K562 (cell line): Measurements from ENCODE around the gene MICAL2. TPM values are rescaled to one million over a fixed set of nuclear protein-coding genes. Genes with fewer than 3 reads are reported as not detected.

Experiments
- BCOR ChIP-seq: fragments of 450-650 bp; IDR thresholded peaks from 2 replicates; pipeline ENCODE4 v1.6.1; 2016
- BRD9 ChIP-seq: fragments of 450-650 bp; IDR thresholded peaks from 2 replicates; pipeline ENCODE4 v1.6.1; 2018; ENCODE audit warnings: low read depth; ENCODE audit not compliant: partially characterized antibody
- CREB1 ChIP-seq, 2 experiments: sonication (generic) in 1 of 2; formaldehyde crosslinking in 1 of 2; IDR thresholded peaks; 2 replicates each; pipeline versions ENCODE4 v1.6.1 to v1.8.0; 2012 to 2022; ENCODE audit warnings: inconsistent platforms in 1 of 2, mild to moderate bottlenecking in 1 of 2, missing genetic modification reagents in 1 of 2, moderate library complexity in 1 of 2
- ETV1 ChIP-seq: fragments of 450-650 bp; conservative IDR thresholded peaks from 2 replicates; pipeline ENCODE4 v1.6.1; 2016; ENCODE audit warnings: missing genetic modification characterization, control low read depth, low read depth, missing compliant biosample characterization
- FOXM1 ChIP-seq, 2 experiments: fragments of 450-650 bp in 1 of 2; sonication (generic) in 1 of 2; formaldehyde crosslinking in 1 of 2; IDR thresholded peaks; 2 replicates each; pipeline versions ENCODE4 v1.6.1 to v1.9.0; 2017 to 2022; ENCODE audit warnings: low read depth in 2 of 2, mild to moderate bottlenecking in 2 of 2, missing genetic modification reagents in 1 of 2, moderate library complexity in 1 of 2
- FUS ChIP-seq: fragments of 200-400 bp; formaldehyde crosslinking; optimal IDR thresholded peaks from 2 replicates; pipeline ENCODE3; 2017; ENCODE audit warnings: low read depth, low read length
- GABPB1 ChIP-seq: sonication (generic); formaldehyde crosslinking; IDR thresholded peaks from 2 replicates; pipeline ENCODE4 v1.8.0; 2022; ENCODE audit warnings: mild to moderate bottlenecking, missing genetic modification reagents
- HDAC1 ChIP-seq, 2 experiments: fragments of 450-650 bp; IDR thresholded peaks; 2 replicates each; pipeline ENCODE4 v1.6.1; 2016 to 2017; ENCODE audit warnings: inconsistent platforms in 1 of 2, mild to moderate bottlenecking in 1 of 2, moderate library complexity in 1 of 2
- HDAC6 ChIP-seq: IDR thresholded peaks from 2 replicates; pipeline ENCODE4 v1.6.1; 2012; ENCODE audit warnings: low read depth, mild to moderate bottlenecking, control low read depth, inconsistent platforms, low read length, moderate library complexity
- KAT2B ChIP-seq: IDR thresholded peaks from one replicate; pipeline ENCODE4 v1.6.1; 2012; ENCODE audit warnings: low read depth, mild to moderate bottlenecking, control low read depth, inconsistent platforms, low read length, moderate library complexity
- MTA1 ChIP-seq: fragments of 450-650 bp; IDR thresholded peaks from 2 replicates; pipeline ENCODE4 v1.6.1; 2017; ENCODE audit warnings: borderline replicate concordance
- NCOR1 ChIP-seq: fragments of 450-650 bp; IDR thresholded peaks from 2 replicates; pipeline ENCODE4 v1.6.1; 2016; ENCODE audit warnings: mild to moderate bottlenecking, moderate library complexity
- NFIC ChIP-seq: fragments of 450-650 bp; IDR thresholded peaks from 2 replicates; pipeline ENCODE4 v1.6.1; 2017; ENCODE audit warnings: mild to moderate bottlenecking, inconsistent platforms
- POLR2B ChIP-seq: fragments of 450-650 bp; IDR thresholded peaks from 2 replicates; pipeline ENCODE4 v1.6.1; 2018; ENCODE audit warnings: low read depth; ENCODE audit not compliant: partially characterized antibody
- SRSF1 ChIP-seq: fragments of 200-400 bp; formaldehyde crosslinking; IDR thresholded peaks from 2 replicates; pipeline ENCODE4 v1.6.1; 2017; ENCODE audit warnings: mild to moderate bottlenecking, low read depth, low read length, moderate library complexity
- TARDBP ChIP-seq: fragments of 450-650 bp; IDR thresholded peaks from 2 replicates; pipeline ENCODE4 v1.6.1; 2016
- U2AF1 ChIP-seq: fragments of 200-400 bp; formaldehyde crosslinking; optimal IDR thresholded peaks from 2 replicates; pipeline ENCODE3; 2017; ENCODE audit warnings: mild to moderate bottlenecking, low read depth, low read length, moderate library complexity
- polyA plus RNA-seq, 8 experiments: library from polyadenylated mRNA; depleted of rRNA in 4 of 8; stranded (reverse) in 5 of 8; unstranded in 3 of 8; fragments of >200 nt; fragmentation: Nextera tagmentation in 2 of 8; fragmentation: Illumina TruSeq in 1 of 8; extraction: Ambion mirVana in 2 of 8; extraction: Trizol in 1 of 8; gene quantifications; 2 replicates each; pipeline versions ENCODE4 v1.2.1 to v1.2.3, GENCODE V29; 2011 to 2014; ENCODE audit warnings: inconsistent platforms in 1 of 8, missing spikeins in 1 of 8
- total RNA-seq, 7 experiments: library from RNA; depleted of rRNA in 6 of 7; stranded (reverse); fragments of >200 nt in 6 of 7; fragmentation: Illumina TruSeq in 2 of 7; extraction: Trizol in 2 of 7; gene quantifications; 2 replicates each; pipeline versions ENCODE4 v1.2.1 to v1.2.3, GENCODE V29; 2011 to 2021; ENCODE audit warnings: low replicate concordance in 1 of 7
- TF ChIP-seq, protein P1 (sequence below): fragments of 450-650 bp; IDR thresholded peaks from 2 replicates; pipeline ENCODE4 v1.6.1; 2016; ENCODE audit warnings: low read depth, mild to moderate bottlenecking, moderate library complexity
- TF ChIP-seq, protein P2 (sequence below), 2 experiments: fragments of 450-650 bp in 1 of 2; sonication (generic) in 1 of 2; formaldehyde crosslinking; conservative IDR thresholded peaks; 2 replicates each; pipeline versions ENCODE4 v1.4.0 to v1.8.1; 2020 to 2022; ENCODE audit warnings: mild to moderate bottlenecking in 1 of 2, missing genetic modification reagents in 1 of 2
- TF ChIP-seq, protein P3 (sequence below): sonication (generic); formaldehyde crosslinking; IDR thresholded peaks from 2 replicates; pipeline ENCODE4 v1.8.0; 2022; ENCODE audit warnings: missing genetic modification reagents, mild to moderate bottlenecking, moderate library complexity, borderline replicate concordance
- TF ChIP-seq, protein P4 (sequence below): fragments of 250-450 bp; sonication (Bioruptor Pico); IDR thresholded peaks from 2 replicates; pipeline ENCODE4 v1.8.0; 2022; ENCODE audit warnings: inconsistent platforms, mild to moderate bottlenecking, moderate library complexity, borderline replicate concordance

Gene MICAL2
- total and polyA plus RNA-seq, 9 of the 15 experiments (the other 6 are each of a cell fraction or from before 2014, with no cell fraction given), result 4.7 to 64.2 (median 33.6) TPM

DNA sequence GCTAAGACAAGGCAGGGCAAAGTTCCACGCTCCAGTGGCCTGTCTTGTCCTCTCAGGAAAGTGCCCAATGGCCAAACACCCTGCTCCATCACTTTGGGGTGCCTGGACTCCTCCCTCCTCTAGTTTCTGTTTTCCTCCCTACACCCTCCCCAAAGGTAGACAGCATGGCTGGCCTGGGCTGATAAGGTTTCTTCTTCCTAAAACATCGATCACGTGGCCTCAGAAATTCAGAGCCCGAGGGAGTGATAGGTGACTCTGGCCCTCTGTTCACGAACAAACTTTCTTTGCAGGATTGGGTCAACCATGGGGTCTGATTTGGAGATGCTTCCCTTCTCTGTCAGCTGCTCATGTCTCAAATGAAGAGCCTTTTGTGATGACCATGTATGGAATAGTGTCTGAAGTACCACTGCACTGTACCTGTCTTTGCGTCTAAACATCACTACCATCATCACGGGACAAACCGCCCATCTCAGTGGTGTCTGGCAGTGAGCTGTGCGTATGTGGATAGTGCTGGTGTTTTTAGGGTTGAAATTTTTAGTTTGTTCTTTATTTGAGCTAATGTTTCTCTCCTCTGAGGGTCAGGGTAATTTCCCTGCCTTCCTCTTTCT, 6.1 kb downstream of the MICAL2 start (continued):
- TF ChIP-seq, protein P1, sequence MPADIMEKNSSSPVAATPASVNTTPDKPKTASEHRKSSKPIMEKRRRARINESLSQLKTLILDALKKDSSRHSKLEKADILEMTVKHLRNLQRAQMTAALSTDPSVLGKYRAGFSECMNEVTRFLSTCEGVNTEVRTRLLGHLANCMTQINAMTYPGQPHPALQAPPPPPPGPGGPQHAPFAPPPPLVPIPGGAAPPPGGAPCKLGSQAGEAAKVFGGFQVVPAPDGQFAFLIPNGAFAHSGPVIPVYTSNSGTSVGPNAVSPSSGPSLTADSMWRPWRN, result peak; percentile 40; the same call in 1 of the 2 replicates
- TF ChIP-seq NFIC (peak; percentile 82), BRD9 (peak; percentile 72), GABPB1 (CRISPR knock-in tag) (0 out of 2 replicates have a peak, but pooled peaks have one; percentile 30), FUS (no peak), ETV1 (peak; percentile 44; the same call in 1 of the 2 replicates), CREB1 (IDR thresholded peaks at IDR 0.05) (no peak), CREB1 (CRISPR knock-in tag; IDR thresholded peaks at IDR 0.05) (peak; percentile 54; the same call in 1 of the 2 replicates), U2AF1 (no peak), HDAC1 (IDR thresholded peaks at IDR 0.05) (peak in 1 of 2 experiments; percentile 93; a peak in 2 of 4 replicates), MTA1 (peak; percentile 85; the same call in 1 of the 2 replicates), SRSF1 (no peak), TARDBP (peak; percentile 78; the same call in 1 of the 2 replicates), POLR2B (no peak), KAT2B (no peak), FOXM1 (IDR thresholded peaks at IDR 0.05; ENCODE audit: low read depth) (peak; percentile 80), FOXM1 (CRISPR knock-in tag; IDR thresholded peaks at IDR 0.05; ENCODE audit: low read depth) (no peak), HDAC6 (no peak), NCOR1 (peak; percentile 94), BCOR (peak; percentile 72)
- TF ChIP-seq, protein P2, sequence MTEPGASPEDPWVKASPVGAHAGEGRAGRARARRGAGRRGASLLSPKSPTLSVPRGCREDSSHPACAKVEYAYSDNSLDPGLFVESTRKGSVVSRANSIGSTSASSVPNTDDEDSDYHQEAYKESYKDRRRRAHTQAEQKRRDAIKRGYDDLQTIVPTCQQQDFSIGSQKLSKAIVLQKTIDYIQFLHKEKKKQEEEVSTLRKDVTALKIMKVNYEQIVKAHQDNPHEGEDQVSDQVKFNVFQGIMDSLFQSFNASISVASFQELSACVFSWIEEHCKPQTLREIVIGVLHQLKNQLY (CRISPR knock-in tag; conservative IDR thresholded peaks at IDR 0.05), result no peak
- TF ChIP-seq, protein P3, sequence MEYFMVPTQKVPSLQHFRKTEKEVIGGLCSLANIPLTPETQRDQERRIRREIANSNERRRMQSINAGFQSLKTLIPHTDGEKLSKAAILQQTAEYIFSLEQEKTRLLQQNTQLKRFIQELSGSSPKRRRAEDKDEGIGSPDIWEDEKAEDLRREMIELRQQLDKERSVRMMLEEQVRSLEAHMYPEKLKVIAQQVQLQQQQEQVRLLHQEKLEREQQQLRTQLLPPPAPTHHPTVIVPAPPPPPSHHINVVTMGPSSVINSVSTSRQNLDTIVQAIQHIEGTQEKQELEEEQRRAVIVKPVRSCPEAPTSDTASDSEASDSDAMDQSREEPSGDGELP (CRISPR knock-in tag), result peak; percentile 64
- TF ChIP-seq, protein P4, sequence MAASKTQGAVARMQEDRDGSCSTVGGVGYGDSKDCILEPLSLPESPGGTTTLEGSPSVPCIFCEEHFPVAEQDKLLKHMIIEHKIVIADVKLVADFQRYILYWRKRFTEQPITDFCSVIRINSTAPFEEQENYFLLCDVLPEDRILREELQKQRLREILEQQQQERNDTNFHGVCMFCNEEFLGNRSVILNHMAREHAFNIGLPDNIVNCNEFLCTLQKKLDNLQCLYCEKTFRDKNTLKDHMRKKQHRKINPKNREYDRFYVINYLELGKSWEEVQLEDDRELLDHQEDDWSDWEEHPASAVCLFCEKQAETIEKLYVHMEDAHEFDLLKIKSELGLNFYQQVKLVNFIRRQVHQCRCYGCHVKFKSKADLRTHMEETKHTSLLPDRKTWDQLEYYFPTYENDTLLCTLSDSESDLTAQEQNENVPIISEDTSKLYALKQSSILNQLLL (CRISPR knock-in tag), result no peak
